ENCODE results near the gene CLEC1A.

GRCh38 chr12:10067942-10068341, 30.8 kb downstream of the CLEC1A start:
- TF ChIP-seq EZH2 (IDR thresholded peaks at IDR 0.05; ENCODE audit: insufficient read depth, poor library complexity, severe bottlenecking) (no peak), EZH2phosphoT487 (IDR thresholded peaks at IDR 0.05; ENCODE audit: insufficient read depth, low read depth) (no peak)

Data from GM23248 (cell line).